K562 (cell line): ENCODE results near the gene PGF. TPM values are rescaled to one million over a fixed set of nuclear protein-coding genes. Genes with fewer than 3 reads are reported as not detected.
A peak's percentile ranks its signal among the peaks of the same experiment; 100 is the strongest.
"Not testable (repeated sequence)": the region's sequence is repeated elsewhere in the genome, so short reads cannot be mapped to it uniquely, and the experiment has no call there.

ENCODE experiments used
- ATAC-seq: fragments of 200-7000 bp; cut with Tn5 transposase; 3 replicates; pipeline ENCODE4 v1.9.1; 2020; ENCODE audit warnings: moderate library complexity
- BruUV-seq: library from RNA; stranded (reverse); fragments of 400-500 nt; replicated peaks from 2 replicates; lab custom pipeline; 2021; lab: Mats Ljungman, UMichigan
- CTCF ChIA-PET: fragments of 300-600 bp; formaldehyde crosslinking; extraction: SDS; loops from one replicate; lab custom pipeline; 2021; ENCODE audit warnings: low intra/inter-chr PET ratio; lab: Yijun Ruan, JAX
- POLR2A ChIA-PET: fragments of 300-600, 350-650 bp; sonication (Branson Sonifier 250); formaldehyde crosslinking; extraction: SDS; loops from one replicate; lab custom pipeline; 2021; ENCODE audit warnings: antibody characterized with exemption, inconsistent platforms; lab: Yijun Ruan, JAX
- DNase-seq, 4 experiments: peaks; one replicate each; pipeline versions ENCODE4 v3.0.0 to v3.0.0-alpha.2; 2011 to 2018; ENCODE audit warnings: low spot score in 3 of 4, mixed read lengths in 3 of 4; ENCODE audit errors: extremely low read depth in 1 of 4
- FAIRE-seq: peaks from 2 replicates; lab custom pipeline; 2011; peaks lifted over from hg19 to GRCh38; lab: Jason Lieb, UNC
- H2AFZ ChIP-seq: 2 replicates; pipeline ENCODE4 v1.6.0; 2011; ENCODE audit warnings: low read depth, low read length, control low read depth, inconsistent platforms
- H3K27ac ChIP-seq: fragments of 200-600 bp; 3 replicates; pipeline ENCODE4 v1.8.0; 2011; ENCODE audit warnings: low read depth, mild to moderate bottlenecking, control low read depth, inconsistent platforms, low read length, moderate library complexity, mixed read lengths; ENCODE audit errors: extremely low read depth
- H3K27me3 ChIP-seq, 2 experiments: fragments of 300-600 bp in 1 of 2; 2 replicates in 1 of 2; 3 replicates in 1 of 2; pipeline versions ENCODE4 v1.6.0 to v1.8.0; 2011; ENCODE audit warnings: inconsistent platforms in 2 of 2, low read length in 2 of 2, mild to moderate bottlenecking in 1 of 2, mixed read lengths in 1 of 2, moderate library complexity in 1 of 2; ENCODE audit not compliant: control insufficient read depth in 2 of 2, insufficient read depth in 2 of 2
- H3K36me3 ChIP-seq: fragments of 300-600 bp; 3 replicates; pipeline ENCODE4 v1.8.0; 2011; ENCODE audit warnings: mild to moderate bottlenecking, low read length, inconsistent platforms; ENCODE audit not compliant: control insufficient read depth, insufficient read depth
- H3K4me1 ChIP-seq, 2 experiments: fragments of 200-600 bp in 1 of 2; replicated peaks in 1 of 2; 2 replicates in 1 of 2; 3 replicates in 1 of 2; pipeline versions ENCODE4 v1.5.1 to v1.8.0; 2011; ENCODE audit warnings: inconsistent platforms in 2 of 2, low read length in 2 of 2, mild to moderate bottlenecking in 1 of 2, mixed read lengths in 1 of 2, moderate library complexity in 1 of 2; ENCODE audit not compliant: control insufficient read depth in 2 of 2, insufficient read depth in 2 of 2
- H3K4me2 ChIP-seq: 2 replicates; pipeline ENCODE4 v1.6.1; 2011; ENCODE audit warnings: low read length, control low read depth, inconsistent platforms, mixed read lengths; ENCODE audit not compliant: insufficient read depth
- H3K4me3 ChIP-seq: fragments of 200-600 bp; sonication (generic), shearing (Covaris generic); 2 replicates; pipeline ENCODE4 v1.5.1; 2016; ENCODE audit warnings: control low read depth, inconsistent platforms
- H3K79me2 ChIP-seq: fragments of 200-600 bp; 3 replicates; pipeline ENCODE4 v1.8.0; 2011; ENCODE audit warnings: low read length, inconsistent platforms; ENCODE audit not compliant: control insufficient read depth, insufficient read depth
- H3K9ac ChIP-seq, 2 experiments: 2 replicates each; pipeline versions ENCODE4 v1.6.0 to v1.6.1; 2011; ENCODE audit warnings: low read depth in 2 of 2, low read length in 2 of 2, control low read depth in 1 of 2, inconsistent platforms in 1 of 2, mild to moderate bottlenecking in 1 of 2, mixed read lengths in 1 of 2; ENCODE audit not compliant: insufficient read depth in 1 of 2
- H3K9me1 ChIP-seq: one replicate; pipeline ENCODE4 v1.6.0; 2011; ENCODE audit warnings: inconsistent platforms, mild to moderate bottlenecking, low read length, moderate library complexity; ENCODE audit not compliant: control insufficient read depth, insufficient read depth
- H3K9me3 ChIP-seq: replicated peaks from 2 replicates; pipeline ENCODE4 v1.5.1; 2011; ENCODE audit warnings: low read depth, low read length, inconsistent platforms; ENCODE audit not compliant: control insufficient read depth, insufficient read depth
- H4K20me1 ChIP-seq: replicated peaks from 2 replicates; pipeline ENCODE4 v1.6.1; 2011; ENCODE audit warnings: low read length, inconsistent platforms, mixed read lengths; ENCODE audit not compliant: control insufficient read depth, insufficient read depth
- CEBPG ChIP-seq, 3 experiments: fragments of 200-800 bp in 1 of 3; sonication (Bioruptor generic) in 1 of 3; sonication (generic) in 1 of 3; formaldehyde crosslinking in 1 of 3; IDR thresholded peaks in 2 of 3; conservative IDR thresholded peaks in 1 of 3; 2 replicates each; pipeline versions ENCODE4 v1.6.1 to v1.8.0; 2016 to 2022; ENCODE audit warnings: missing compliant biosample characterization in 2 of 3, missing genetic modification characterization in 2 of 3, mild to moderate bottlenecking in 1 of 3, missing genetic modification reagents in 1 of 3
- WGBS: fragments of 100-300 bp; shearing (Covaris generic); methylation state at CpG from one replicate; pipeline ENCODE4 v1.1.6; 2016; ENCODE audit warnings: low coverage, mixed read lengths; ENCODE audit not compliant: insufficient coverage; ENCODE audit errors: missing lambda C conversion rate; 5-methylcytosine and 5-hydroxymethylcytosine counted together
- in situ Hi-C: fragments of 300-500 bp; cut with MboI; formaldehyde crosslinking; loops from 4 replicates; pipeline ENCODE4 v1.15.0; 2018; ENCODE audit warnings: inconsistent platforms, mixed read lengths
- intact Hi-C: fragments of 100-400 bp; cut with micrococcal nuclease; formaldehyde crosslinking; loops from 2 replicates; pipeline ENCODE4 v1.14.2; 2022
- polyA plus RNA-seq, 8 experiments: library from polyadenylated mRNA; depleted of rRNA in 4 of 8; stranded (reverse) in 5 of 8; unstranded in 3 of 8; fragments of >200 nt; fragmentation: Nextera tagmentation in 2 of 8; fragmentation: Illumina TruSeq in 1 of 8; extraction: Ambion mirVana in 2 of 8; extraction: Trizol in 1 of 8; gene quantifications; 2 replicates each; pipeline versions ENCODE4 v1.2.1 to v1.2.3, GENCODE V29; 2011 to 2014; ENCODE audit warnings: inconsistent platforms in 1 of 8, missing spikeins in 1 of 8
- total RNA-seq, 7 experiments: library from RNA; depleted of rRNA in 6 of 7; stranded (reverse); fragments of >200 nt in 6 of 7; fragmentation: Illumina TruSeq in 2 of 7; extraction: Trizol in 2 of 7; gene quantifications; 2 replicates each; pipeline versions ENCODE4 v1.2.1 to v1.2.3, GENCODE V29; 2011 to 2021; ENCODE audit warnings: low replicate concordance in 1 of 7
- TF ChIP-seq, protein P1 (sequence below), 2 experiments: fragments of 450-650 bp in 1 of 2; sonication (generic) in 1 of 2; formaldehyde crosslinking in 1 of 2; IDR thresholded peaks in 1 of 2; conservative IDR thresholded peaks in 1 of 2; 2 replicates each; pipeline versions ENCODE4 v1.6.1 to v1.8.1; 2016 to 2023; ENCODE audit warnings: mild to moderate bottlenecking in 2 of 2, moderate library complexity in 2 of 2, inconsistent platforms in 1 of 2, missing genetic modification reagents in 1 of 2

Gene PGF
- total and polyA plus RNA-seq, 9 of the 15 experiments (the other 6 are each of a cell fraction or from before 2014, with no cell fraction given): 0.04 to 0.44 (median 0.18) TPM

DNA sequence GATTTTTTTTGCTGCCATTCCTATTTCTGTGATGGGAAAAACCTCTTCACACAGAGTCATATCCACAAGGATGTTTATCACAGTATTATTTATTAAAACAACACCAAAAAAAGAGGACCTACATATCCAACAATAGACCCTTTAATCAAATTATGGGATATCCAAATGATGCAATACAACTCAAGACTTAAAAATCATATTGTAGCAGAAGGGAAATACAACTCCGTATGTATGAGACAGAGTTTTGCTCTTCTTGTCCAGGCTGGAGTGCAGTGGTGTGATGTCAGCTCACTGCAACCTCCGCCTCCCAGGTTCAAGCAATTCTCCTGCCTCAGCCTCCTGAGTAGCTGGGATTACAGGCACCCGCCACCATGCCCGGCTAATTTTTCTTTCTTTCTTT, 22.5 kb downstream of the PGF start:
- H3K4me3 ChIP-seq; DNase-seq; BruUV-seq; intact Hi-C loops; H3K27me3 ChIP-seq; H3K27ac ChIP-seq; H3K9ac ChIP-seq; H3K36me3 ChIP-seq; H3K79me2 ChIP-seq; TF ChIP-seq CEBPG (CRISPR knock-in tag; IDR thresholded peaks at IDR 0.05): not testable (repeated sequence)
- Histone ChIP-seq H3K4me2 (0 out of 2 replicates have a peak overlapping the region, but pooled peaks have one; percentile 41), H3K4me1 (peaks cover 6 to 14% of the 10 kb centered on the region in 2 experiments; a peak in 4 of 5 replicates), H2AFZ (peak overlapping the region; percentile 85)
- peak; percentile 21; the same call in 1 of the 3 replicates for ATAC-seq
- POLR2A ChIA-PET: interaction anchor here (1.4 kb wide), 1 partner anchor 28 kb away, joined by 3 read pairs; no protein-coding TSS in a partner anchor
- TF ChIP-seq CEBPG (tag; conservative IDR thresholded peaks at IDR 0.05 in 1 of 2, IDR thresholded peaks at IDR 0.05 in 1 of 2): peak in 1 of 2 experiments; percentile 20; a peak in 1 of 4 replicates
- TF ChIP-seq, protein P1, sequence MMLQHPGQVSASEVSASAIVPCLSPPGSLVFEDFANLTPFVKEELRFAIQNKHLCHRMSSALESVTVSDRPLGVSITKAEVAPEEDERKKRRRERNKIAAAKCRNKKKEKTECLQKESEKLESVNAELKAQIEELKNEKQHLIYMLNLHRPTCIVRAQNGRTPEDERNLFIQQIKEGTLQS (IDR thresholded peaks at IDR 0.05): peak; percentile 63
- TF ChIP-seq, protein P1 (CRISPR knock-in tag; conservative IDR thresholded peaks at IDR 0.05): not testable (repeated sequence)
- TF ChIP-seq, all 486 proteins: peak for 2; not testable (repeated sequence) for 484
- in situ Hi-C loops, FAIRE-seq, H3K9me1 ChIP-seq, CTCF ChIA-PET, H4K20me1 ChIP-seq, H3K9me3 ChIP-seq: not testable (repeated sequence)
- WGBS: 62% methylated on average over 2 of the region's 4 CpGs
